HAP-1 (cell line): ENCODE measurements around the gene GADD45G.

Experiments
- DNase-seq, 2 experiments: peaks; one replicate each; pipeline ENCODE4 v3.0.0-alpha.2; 2016 to 2020; ENCODE audit warnings: low spot score in 2 of 2
- H3K27me3 ChIP-seq: fragments of 250-450 bp; sonication (Bioruptor Pico); 2 replicates; pipeline ENCODE4 v1.5.1; 2020; ENCODE audit warnings: low read depth, mild to moderate bottlenecking, moderate library complexity
- H3K36me3 ChIP-seq: fragments of 250-450 bp; sonication (Bioruptor Pico); replicated peaks from 2 replicates; pipeline ENCODE4 v1.5.1; 2020; ENCODE audit warnings: mild to moderate bottlenecking
- H3K4me1 ChIP-seq: fragments of 250-450 bp; sonication (Bioruptor Pico); 2 replicates; pipeline ENCODE4 v1.5.1; 2020; ENCODE audit warnings: mild to moderate bottlenecking
- H3K4me3 ChIP-seq: fragments of 250-450 bp; sonication (Bioruptor Pico); 2 replicates; pipeline ENCODE4 v1.5.1; 2020; ENCODE audit warnings: mild to moderate bottlenecking, moderate library complexity
- H3K9me3 ChIP-seq: fragments of 250-450 bp; sonication (Bioruptor Pico); 2 replicates; pipeline ENCODE4 v1.5.1; 2020; ENCODE audit warnings: mild to moderate bottlenecking, moderate library complexity
- in situ Hi-C: fragments of 300-500 bp; cut with MboI; formaldehyde crosslinking; loops from 3 replicates; pipeline ENCODE4 v1.14.3; 2020; ENCODE audit warnings: low sequenced_read_pairs, inconsistent platforms, mixed read lengths

GADD45G gene

DNA sequence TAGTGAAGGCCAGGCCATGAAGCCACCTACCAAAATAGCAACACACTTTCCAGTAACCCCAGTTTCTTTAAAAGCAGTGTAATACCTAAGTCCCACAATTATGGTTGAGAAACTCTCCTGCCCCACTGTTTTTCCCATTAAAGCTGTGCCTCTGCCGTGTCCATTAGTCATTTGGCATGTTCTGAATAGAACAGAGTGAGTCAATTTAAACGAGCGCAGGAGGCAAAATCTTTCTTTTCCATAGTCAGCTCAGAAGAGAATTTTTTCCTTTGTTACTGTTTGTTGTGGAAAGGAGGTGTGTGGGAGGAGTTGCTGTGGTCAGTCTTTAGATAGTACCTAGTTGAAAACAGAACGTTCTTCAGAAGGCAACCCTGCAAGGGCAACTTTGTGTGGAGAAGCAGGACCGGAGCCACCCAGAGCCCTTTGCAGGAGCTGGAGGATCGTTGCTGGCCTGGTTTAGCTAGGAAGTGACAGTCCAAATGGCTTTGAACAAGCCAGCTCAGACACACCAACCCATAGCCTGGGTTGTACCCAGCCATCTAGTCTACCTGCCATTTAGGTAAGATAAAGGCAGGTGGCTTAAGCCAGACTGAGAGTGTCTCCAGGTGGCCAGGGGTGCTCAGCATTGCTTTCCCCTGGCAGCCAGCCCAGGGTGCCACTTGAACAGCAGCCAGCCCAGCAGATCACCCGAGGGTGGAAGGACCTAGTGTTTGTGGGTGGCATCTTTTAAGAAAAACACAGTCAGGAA, 30.4 kb downstream of the GADD45G start:
- peaks cover 7% of the 10 kb centered on the region; the same call in 1 of the 2 replicates for H3K4me1 ChIP-seq
- no peak overlapping the region for H3K4me3 ChIP-seq
- in situ Hi-C loops: no loop called here
- no peak for DNase-seq
- no peaks in the 10 kb centered on the region for H3K9me3 ChIP-seq
- H3K27me3 ChIP-seq: no peaks in the 10 kb centered on the region
- H3K36me3 ChIP-seq: no peaks in the 10 kb centered on the region

GRCh38 chr9:89635816-89636215, 31.0 kb downstream of the GADD45G start:
- Histone ChIP-seq H3K4me1 (peaks cover 4% of the 10 kb centered on the region; the same call in 1 of the 2 replicates), H3K9me3 (no peaks in the 10 kb centered on the region), H3K27me3 (no peaks in the 10 kb centered on the region), H3K4me3 (no peak overlapping the region), H3K36me3 (no peaks in the 10 kb centered on the region)
- in situ Hi-C loops: no loop called here
- DNase-seq: no peak

DNA sequence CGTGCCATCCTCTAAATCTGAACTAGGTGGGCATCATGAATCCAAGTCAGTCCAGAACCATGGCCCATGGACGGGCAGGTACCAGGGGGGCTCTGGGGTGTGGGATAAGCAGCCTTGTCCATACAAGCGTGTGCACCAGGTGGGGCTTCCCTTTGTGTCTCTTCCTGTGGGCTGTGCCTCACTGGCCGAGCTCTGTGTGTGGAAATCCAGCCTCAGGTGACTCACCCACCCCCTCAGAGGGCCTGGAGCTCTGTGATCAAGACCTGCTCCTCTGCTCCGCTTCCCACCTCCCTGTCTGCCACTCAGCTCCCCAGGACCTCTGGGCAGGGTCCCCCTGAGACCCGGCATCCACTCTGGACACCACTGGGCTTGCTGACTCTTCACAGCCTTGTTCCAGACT, 33.0 kb downstream of the GADD45G start:
- in situ Hi-C loops: no loop called here
- Histone ChIP-seq H3K9me3 (no peaks in the 10 kb centered on the region), H3K4me3 (no peak overlapping the region), H3K4me1 (peaks cover 4% of the 10 kb centered on the region; the same call in 1 of the 2 replicates), H3K36me3 (no peaks in the 10 kb centered on the region), H3K27me3 (no peaks in the 10 kb centered on the region)
- DNase-seq: no peak

GRCh38 chr9:89638359-89638758, 33.5 kb downstream of the GADD45G start:
- in situ Hi-C loops: no loop called here
- no peaks in the 10 kb centered on the region for H3K27me3 ChIP-seq
- no peak overlapping the region for H3K4me3 ChIP-seq
- no peak for DNase-seq
- no peaks in the 10 kb centered on the region for H3K9me3 ChIP-seq
- no peaks in the 10 kb centered on the region for H3K36me3 ChIP-seq
- H3K4me1 ChIP-seq: peaks cover 4% of the 10 kb centered on the region; the same call in 1 of the 2 replicates

DNA sequence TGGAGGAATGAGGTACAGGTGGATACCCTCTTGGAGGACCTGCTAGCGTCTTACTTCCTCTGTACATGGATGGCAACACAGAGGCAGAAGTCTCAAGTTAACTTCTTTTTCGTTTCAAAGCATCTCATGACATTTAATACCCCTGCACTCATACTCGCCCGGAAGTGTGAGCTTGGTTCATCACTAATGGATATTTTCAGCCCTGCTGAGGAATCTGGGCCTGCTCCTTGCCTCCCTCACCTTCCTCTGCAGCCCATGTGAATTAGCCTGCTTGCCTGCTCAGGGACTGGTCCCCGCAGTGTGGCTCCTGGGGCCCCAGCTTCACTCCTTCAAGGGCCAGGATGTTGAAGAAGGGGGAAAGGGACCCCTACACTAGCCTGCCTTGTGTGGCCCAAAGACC, 34.1 kb downstream of the GADD45G start:
- Histone ChIP-seq H3K4me3 (no peak overlapping the region), H3K36me3 (no peaks in the 10 kb centered on the region), H3K9me3 (no peaks in the 10 kb centered on the region), H3K27me3 (no peaks in the 10 kb centered on the region), H3K4me1 (peaks cover 4% of the 10 kb centered on the region; the same call in 1 of the 2 replicates)
- in situ Hi-C loops: no loop called here
- DNase-seq: no peak

GRCh38 chr9:89639367-89639795, 34.6 kb downstream of the GADD45G start:
- H3K4me3 ChIP-seq: no peak overlapping the region
- H3K4me1 ChIP-seq: peaks cover 4% of the 10 kb centered on the region; the same call in 1 of the 2 replicates
- DNase-seq: no peak
- in situ Hi-C loops: no loop called here
- H3K36me3 ChIP-seq: no peaks in the 10 kb centered on the region
- H3K9me3 ChIP-seq: no peaks in the 10 kb centered on the region
- no peaks in the 10 kb centered on the region for H3K27me3 ChIP-seq

- in situ Hi-C loops: no loop called here
- Histone ChIP-seq H3K27me3 (no peaks in the 10 kb centered on the region), H3K9me3 (no peaks in the 10 kb centered on the region), H3K4me3 (no peak overlapping the region), H3K4me1 (peaks cover 2% of the 10 kb centered on the region; the same call in 1 of the 2 replicates), H3K36me3 (no peaks in the 10 kb centered on the region)
- no peak for DNase-seq
Observed at GRCh38 chr9:89639961-89640360, 35.1 kb downstream of the GADD45G start.

DNA sequence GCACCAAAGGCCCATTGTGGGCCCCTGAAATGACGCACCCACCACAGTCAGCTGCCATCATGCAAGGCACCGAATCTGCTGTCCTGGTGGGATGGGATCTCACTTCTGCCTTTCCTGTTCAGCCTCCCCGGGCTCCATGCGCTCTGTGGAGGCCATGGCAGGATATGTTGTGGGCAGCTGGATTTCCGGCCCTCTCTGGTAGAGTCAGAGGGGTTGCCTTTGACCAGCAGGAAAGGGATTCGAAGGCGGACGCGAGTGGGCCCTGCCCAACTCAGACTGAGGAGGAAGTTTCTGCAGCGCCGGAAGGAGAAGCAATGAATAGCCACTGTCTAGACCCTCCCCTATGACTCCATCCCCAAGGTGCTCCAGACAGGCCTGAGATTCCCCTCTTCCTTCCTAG, 35.5 kb downstream of the GADD45G start:
- Histone ChIP-seq H3K4me1 (no peaks in the 10 kb centered on the region), H3K4me3 (no peak overlapping the region), H3K9me3 (no peaks in the 10 kb centered on the region), H3K36me3 (no peaks in the 10 kb centered on the region), H3K27me3 (no peaks in the 10 kb centered on the region)
- DNase-seq: no peak
- in situ Hi-C loops: no loop called here

DNA sequence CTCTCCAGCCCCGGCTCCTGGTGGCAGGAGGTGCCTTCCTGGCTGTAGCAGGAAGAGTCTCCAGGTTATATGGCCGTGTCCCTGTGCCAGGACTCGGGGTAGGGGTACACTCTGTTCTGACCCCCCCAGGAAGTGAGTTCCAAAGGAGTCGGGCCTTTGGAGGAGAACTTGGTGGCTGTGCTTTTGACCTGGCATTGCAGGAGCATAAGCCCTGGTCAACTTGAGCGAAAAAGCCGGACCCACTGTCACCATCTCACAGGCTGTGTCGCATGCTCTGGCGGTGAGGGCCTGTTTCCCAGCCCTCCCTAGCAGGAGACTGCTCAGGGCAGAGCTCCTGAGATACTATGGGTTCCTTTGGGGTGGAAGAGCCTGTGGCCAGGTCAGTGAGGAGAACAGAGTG, 36.0 kb downstream of the GADD45G start:
- H3K9me3 ChIP-seq: no peaks in the 10 kb centered on the region
- DNase-seq: no peak
- no peaks in the 10 kb centered on the region for H3K36me3 ChIP-seq
- H3K4me3 ChIP-seq: no peak overlapping the region
- H3K4me1 ChIP-seq: no peaks in the 10 kb centered on the region
- no peaks in the 10 kb centered on the region for H3K27me3 ChIP-seq
- in situ Hi-C loops: no loop called here

DNA sequence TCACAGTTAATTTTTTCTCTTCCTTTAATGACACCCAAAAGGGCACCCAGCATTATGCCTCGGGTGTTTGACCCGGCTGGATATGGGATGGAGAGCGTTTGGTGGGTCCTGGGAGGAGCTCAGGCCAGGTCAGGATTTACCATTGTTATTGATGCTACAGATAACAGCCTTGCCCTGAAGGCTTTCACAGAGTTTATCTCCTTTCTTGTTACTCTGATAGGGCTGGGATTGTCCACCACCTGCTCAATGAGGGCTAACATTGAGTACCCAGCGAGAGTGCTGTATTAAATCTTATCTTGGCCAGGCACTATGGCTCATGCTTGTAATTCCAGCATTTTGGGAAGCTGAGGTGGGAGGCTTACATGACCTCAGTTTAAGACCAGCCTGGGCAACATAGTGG, 37.2 kb downstream of the GADD45G start:
- H3K36me3 ChIP-seq: no peaks in the 10 kb centered on the region
- DNase-seq: no peak
- in situ Hi-C loops: no loop called here
- H3K9me3 ChIP-seq: no peaks in the 10 kb centered on the region
- H3K4me1 ChIP-seq: no peaks in the 10 kb centered on the region
- no peaks in the 10 kb centered on the region for H3K27me3 ChIP-seq
- H3K4me3 ChIP-seq: no peak overlapping the region

DNA sequence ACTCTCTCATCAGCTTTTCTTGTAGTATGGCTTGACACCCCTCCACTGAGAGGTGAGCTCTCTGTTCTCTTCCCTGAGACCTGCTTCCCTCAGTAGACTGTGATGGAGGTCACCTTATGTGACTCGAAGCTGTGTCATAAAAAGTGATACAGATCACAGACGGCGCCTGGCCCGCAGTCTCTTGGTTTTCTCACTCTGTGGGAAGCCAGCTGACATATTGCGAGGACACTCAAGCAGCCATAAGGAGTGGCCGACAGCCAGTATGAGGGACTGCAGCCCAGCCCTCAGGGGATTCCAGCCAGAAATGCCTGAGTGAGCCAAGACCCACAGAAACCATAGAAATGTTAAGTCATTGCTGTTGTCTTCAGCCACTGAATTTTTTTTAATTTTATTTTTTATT, 38.0 kb downstream of the GADD45G start:
- H3K36me3 ChIP-seq: no peaks in the 10 kb centered on the region
- no peaks in the 10 kb centered on the region for H3K4me1 ChIP-seq
- no peak for DNase-seq
- in situ Hi-C loops: no loop called here
- no peak overlapping the region for H3K4me3 ChIP-seq
- no peaks in the 10 kb centered on the region for H3K27me3 ChIP-seq
- H3K9me3 ChIP-seq: no peaks in the 10 kb centered on the region

GRCh38 chr9:89646189-89646939, 41.6 kb downstream of the GADD45G start:
- in situ Hi-C loops: no loop called here

DNA sequence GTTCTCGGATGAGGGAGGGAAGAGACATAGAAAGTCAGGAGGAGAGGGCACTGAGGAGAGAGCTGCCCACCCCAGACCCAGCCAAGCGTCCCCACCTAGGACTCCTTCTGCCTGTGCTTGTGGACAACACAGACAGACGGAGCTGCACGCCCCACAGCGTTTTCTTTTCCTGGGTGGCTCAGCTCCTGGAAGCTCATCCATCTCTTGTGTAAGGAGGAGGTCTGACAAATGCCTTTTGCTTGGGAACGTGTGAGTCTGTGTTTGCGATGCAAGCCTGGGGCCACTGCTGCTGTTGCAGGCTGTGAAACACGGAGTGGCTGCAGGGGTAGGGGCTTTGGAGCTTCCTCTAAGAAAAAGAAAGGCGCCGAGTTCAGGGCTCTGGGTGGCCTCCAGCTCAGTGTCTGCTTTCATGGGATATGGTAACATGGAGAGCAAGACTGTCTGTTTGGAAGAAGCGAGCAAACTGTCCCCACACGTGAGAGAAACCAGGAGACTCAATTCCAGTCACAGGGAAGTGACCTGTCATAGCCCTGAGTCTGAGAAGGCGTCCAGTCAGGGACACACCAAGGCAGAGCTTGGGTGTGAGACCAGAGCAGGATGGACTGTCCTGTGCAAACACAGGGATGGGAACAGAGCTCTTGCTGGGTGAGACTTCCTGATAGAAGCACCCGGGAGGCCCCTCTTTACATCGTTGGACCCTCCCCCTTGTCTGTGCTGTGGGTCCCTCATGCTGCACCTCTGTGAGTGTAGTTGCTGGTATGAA, 42.7 kb downstream of the GADD45G start:
- Histone ChIP-seq H3K27me3 (no peaks in the 10 kb centered on the region), H3K9me3 (no peaks in the 10 kb centered on the region; the same call in 1 of the 2 replicates), H3K4me3 (no peak overlapping the region), H3K4me1 (no peaks in the 10 kb centered on the region), H3K36me3 (no peaks in the 10 kb centered on the region)
- in situ Hi-C loops: no loop called here
- DNase-seq: no peak

More at GRCh38 chr9:89646189-89646939, 41.6 kb downstream of the GADD45G start:
- H3K9me3 ChIP-seq: no peaks in the 10 kb centered on the region; the same call in 1 of the 2 replicates
- H3K36me3 ChIP-seq: no peaks in the 10 kb centered on the region
- DNase-seq: no peak
- no peaks in the 10 kb centered on the region for H3K27me3 ChIP-seq
- no peaks in the 10 kb centered on the region for H3K4me1 ChIP-seq
- H3K4me3 ChIP-seq: no peak overlapping the region
